SK-N-MC (cell line): ENCODE measurements around the gene ZNF175.

ENCODE experiments used
- DNase-seq: peaks from one replicate; pipeline ENCODE4 v3.0.0-alpha.2; 2011; ENCODE audit warnings: low read depth, low spot score
- H3K27ac ChIP-seq: fragments of 200-600 bp; sonication (generic); 2 replicates; pipeline ENCODE4 v1.5.1; 2016; ENCODE audit warnings: mixed run types
- H3K36me3 ChIP-seq: fragments of 200-600 bp; sonication (generic); 2 replicates; pipeline ENCODE4 v1.6.1; 2017; ENCODE audit warnings: antibody characterized with exemption, low read length, mixed read lengths; ENCODE audit not compliant: insufficient read depth
- H3K4me3 ChIP-seq: fragments of 200-600 bp; sonication (generic); 2 replicates; pipeline ENCODE4 v1.5.1; 2016
- H3K9ac ChIP-seq: fragments of 200-600 bp; sonication (generic); 2 replicates; pipeline ENCODE4 v1.8.0; 2017; ENCODE audit warnings: mixed run types, mixed read lengths; ENCODE audit not compliant: insufficient read length
- H3K9me3 ChIP-seq: fragments of 200-600 bp; sonication (generic); 2 replicates; pipeline ENCODE4 v1.6.1; 2017; ENCODE audit warnings: low read depth, mild to moderate bottlenecking, antibody characterized with exemption, low read length, moderate library complexity, mixed read lengths
- EZH2 ChIP-seq: fragments of 200-600 bp; sonication (generic); IDR thresholded peaks from one replicate; pipeline ENCODE4 v1.6.1; 2017; ENCODE audit warnings: antibody characterized with exemption
- FOXP2 ChIP-seq: optimal IDR thresholded peaks from 2 replicates; pipeline ENCODE3; 2011; ENCODE audit warnings: mild to moderate bottlenecking, moderate library complexity; ENCODE audit not compliant: insufficient read depth; ENCODE audit errors: extremely low read length, control extremely low read depth
- POLR2AphosphoS5 ChIP-seq: IDR thresholded peaks from 2 replicates; pipeline ENCODE4 v1.6.1; 2012; ENCODE audit warnings: mild to moderate bottlenecking, low read depth, low read length, borderline replicate concordance

The ZNF175 gene

DNA sequence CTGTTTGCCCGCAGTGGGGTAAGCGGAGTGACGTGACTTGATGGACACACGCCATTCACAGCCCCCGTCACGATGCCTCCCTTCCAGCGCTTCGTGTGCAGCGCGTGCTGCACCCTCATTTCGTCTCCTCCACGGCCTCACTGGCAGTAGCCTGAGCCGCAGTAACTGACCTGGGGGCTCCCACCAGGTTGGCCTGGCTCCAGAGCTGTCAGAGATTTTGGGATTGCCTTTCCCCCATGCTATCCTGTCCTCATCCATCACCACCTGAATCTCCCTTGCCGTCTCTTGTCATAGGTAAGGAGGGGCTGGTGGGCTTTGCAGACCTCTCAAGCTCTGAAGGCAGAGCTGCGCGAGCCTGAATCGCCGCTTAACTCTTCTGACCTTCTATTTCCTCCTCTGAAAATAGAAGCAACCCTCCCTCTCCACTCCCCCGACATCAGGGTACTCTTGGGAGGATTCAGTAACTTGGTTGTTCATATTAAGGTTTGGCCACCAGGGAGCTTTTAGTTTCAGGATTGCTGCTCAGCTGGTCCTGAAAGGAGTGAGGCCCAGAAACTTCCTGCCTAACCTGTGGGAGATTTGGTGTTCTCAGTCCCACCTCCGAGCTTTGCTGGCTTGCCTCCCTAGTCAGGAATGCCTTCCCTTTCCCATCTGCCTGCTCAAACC lies 31.2 kb downstream of the ZNF175 start:
- Histone ChIP-seq H3K9me3 (no peaks in the 10 kb centered on the region), H3K36me3 (no peaks in the 10 kb centered on the region), H3K9ac (no peak overlapping the region), H3K27ac (no peak overlapping the region), H3K4me3 (no peak overlapping the region)
- DNase-seq: no peak
- TF ChIP-seq FOXP2 (no peak), EZH2 (no peak)

DNA sequence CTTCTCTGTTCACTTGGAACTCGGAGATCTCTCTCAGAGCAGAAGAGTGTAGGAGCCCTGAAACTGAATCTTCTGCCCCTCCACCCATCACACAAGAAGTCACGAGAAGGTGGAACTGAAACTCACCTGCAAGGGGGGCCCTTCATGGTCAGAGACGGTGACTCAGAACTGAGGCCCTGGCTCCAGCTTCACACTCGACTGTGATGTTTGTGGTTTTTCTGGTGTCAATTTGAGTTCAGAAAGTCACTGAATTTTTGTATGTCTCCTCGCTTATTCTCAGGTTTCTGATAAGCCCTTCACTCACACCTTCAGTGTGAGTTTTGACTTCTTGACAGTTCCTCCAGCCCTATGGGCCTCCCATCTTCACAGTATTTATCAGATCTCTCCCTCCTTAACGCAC lies 36.0 kb downstream of the ZNF175 start:
- H3K36me3 ChIP-seq: no peaks in the 10 kb centered on the region
- H3K4me3 ChIP-seq: no peak overlapping the region
- H3K9ac ChIP-seq: no peak overlapping the region
- H3K9me3 ChIP-seq: no peaks in the 10 kb centered on the region
- TF ChIP-seq EZH2 (no peak), POLR2AphosphoS5 (no peak), FOXP2 (no peak)
- DNase-seq: no peak
- H3K27ac ChIP-seq: no peak overlapping the region

DNA sequence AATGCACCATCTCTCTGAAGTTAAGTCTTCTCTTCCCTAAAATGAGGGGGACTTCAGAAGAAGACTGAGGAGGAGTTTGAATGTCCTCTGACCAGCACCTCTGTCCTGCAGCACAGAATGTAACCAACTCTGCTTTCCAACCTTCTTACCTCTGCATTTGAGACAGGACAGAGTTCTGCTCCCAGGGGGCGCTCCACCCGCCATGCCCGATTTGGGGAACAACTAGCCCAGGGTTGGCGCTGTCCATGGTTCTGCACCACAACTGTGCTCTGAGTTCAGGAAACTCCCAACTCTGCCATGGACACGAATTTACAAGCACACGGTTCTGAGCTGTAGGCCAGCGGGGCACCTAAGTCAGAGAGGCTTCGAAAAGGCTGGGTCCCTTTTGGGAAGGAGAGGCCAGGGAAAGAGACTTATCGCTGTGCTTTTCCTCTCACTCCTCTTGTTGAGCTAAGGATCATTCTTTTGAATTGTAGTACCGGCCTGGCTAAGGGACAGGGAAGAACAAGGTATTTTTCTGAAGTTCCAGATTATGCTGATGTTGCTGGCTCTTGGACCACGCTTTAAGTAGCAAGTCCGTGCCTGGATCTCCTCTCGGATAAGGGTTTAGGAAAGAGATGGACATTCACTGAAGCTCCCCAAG lies 37.0 kb downstream of the ZNF175 start:
- peak; percentile 50 for DNase-seq

DNA sequence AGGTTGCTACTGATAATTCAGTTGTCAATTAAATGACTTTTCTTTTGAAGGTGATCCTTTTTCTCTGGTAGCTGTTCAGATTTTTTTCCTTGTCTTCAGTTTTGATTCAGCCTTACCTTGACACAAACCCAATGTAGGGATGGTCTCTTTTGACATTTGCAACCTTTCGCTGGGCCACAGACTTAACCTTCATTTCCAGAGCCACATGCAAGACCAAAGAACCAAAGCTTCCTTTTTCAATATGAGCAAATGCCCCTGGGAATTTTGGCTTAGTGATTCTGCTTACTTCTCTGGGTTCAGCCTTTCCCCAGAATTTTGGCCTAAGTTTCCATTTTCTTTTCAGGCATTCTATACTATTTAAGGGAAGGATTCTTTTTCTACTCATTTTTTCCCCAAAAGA lies 39.5 kb downstream of the ZNF175 start:
- no peak overlapping the region for H3K27ac ChIP-seq
- TF ChIP-seq EZH2 (no peak), POLR2AphosphoS5 (no peak), FOXP2 (no peak)
- no peak overlapping the region for H3K4me3 ChIP-seq
- no peaks in the 10 kb centered on the region for H3K36me3 ChIP-seq
- DNase-seq: no peak
- H3K9ac ChIP-seq: no peak overlapping the region
- H3K9me3 ChIP-seq: no peaks in the 10 kb centered on the region

More for the DNA sequence above, 37.0 kb downstream of the ZNF175 start:
- no peak for TF ChIP-seq FOXP2
- TF ChIP-seq POLR2AphosphoS5: no peak
- TF ChIP-seq EZH2: no peak
- H3K36me3 ChIP-seq: no peaks in the 10 kb centered on the region
- H3K9ac ChIP-seq: no peak overlapping the region
- H3K4me3 ChIP-seq: no peak overlapping the region
- no peaks in the 10 kb centered on the region for H3K9me3 ChIP-seq
- no peak overlapping the region for H3K27ac ChIP-seq

DNA sequence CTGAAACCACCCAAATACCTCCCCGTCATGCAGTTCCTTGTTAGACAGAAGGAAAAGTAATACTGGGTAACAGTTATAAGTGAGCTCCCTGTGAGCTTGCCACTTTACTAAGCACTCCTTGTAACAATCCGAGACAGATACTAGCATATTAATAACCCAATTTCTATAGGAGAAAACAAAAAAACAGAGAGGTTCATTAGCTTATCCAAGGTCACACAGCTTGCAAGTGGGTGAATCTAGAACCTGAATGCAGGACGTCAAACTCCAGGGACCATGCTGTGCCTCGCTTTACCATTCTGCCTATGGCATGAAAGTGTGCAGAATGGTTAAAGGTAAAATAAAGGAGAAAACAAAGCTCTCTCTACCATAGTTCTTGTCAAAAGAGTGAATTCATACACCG lies 43.7 kb downstream of the ZNF175 start:
- H3K27ac ChIP-seq: no peak overlapping the region
- H3K9me3 ChIP-seq: no peaks in the 10 kb centered on the region
- TF ChIP-seq FOXP2 (no peak), POLR2AphosphoS5 (no peak), EZH2 (no peak)

DNA sequence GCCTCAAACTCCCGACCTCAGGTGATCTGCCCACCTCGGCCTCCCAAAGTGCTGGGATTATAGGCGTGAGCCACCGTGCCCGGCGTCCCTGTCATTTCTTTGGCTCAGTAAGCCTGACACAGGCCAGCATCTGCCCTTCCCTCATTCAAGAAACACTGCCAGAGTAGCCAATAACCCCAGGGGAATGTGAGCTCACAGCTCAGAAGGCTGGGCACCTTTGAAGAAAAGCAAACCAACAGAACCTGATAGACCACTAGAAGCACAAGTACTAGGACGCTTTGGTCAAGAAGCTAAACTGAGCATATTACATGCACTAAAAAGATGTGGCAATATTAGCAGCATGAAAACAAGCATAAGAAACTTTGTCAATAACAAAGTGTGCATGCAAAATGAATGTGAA lies 44.9 kb downstream of the ZNF175 start:
- TF ChIP-seq EZH2 (no peak), POLR2AphosphoS5 (no peak), FOXP2 (no peak)

More for the DNA sequence above, 43.7 kb downstream of the ZNF175 start:
- Histone ChIP-seq H3K36me3 (no peaks in the 10 kb centered on the region), H3K9ac (no peak overlapping the region), H3K4me3 (no peak overlapping the region)
- no peak for DNase-seq

DNA sequence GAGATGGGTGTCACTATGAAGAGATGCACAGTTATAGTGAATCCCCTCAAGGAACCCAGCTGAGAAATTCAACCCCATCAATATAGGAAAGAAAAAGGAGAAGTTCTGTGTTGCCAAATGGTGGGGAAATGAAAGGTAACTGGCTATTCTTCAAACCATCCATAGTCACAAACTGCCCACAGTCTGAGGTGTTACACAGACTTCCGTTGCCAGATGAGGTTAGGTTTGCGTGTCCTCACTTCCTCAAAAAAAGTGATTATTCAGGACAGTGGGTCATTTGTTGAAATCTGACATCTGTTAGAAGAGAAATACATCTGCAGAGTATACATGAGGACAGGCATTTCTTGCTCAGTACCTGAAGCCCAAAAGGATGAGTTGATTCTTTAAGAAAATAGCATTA lies 50.1 kb downstream of the ZNF175 start:
- H3K9ac ChIP-seq: no peak overlapping the region
- no peaks in the 10 kb centered on the region for H3K36me3 ChIP-seq
- TF ChIP-seq POLR2AphosphoS5 (no peak), EZH2 (no peak)
- no peak for DNase-seq
- no peak overlapping the region for H3K4me3 ChIP-seq
- H3K27ac ChIP-seq: no peak overlapping the region
- no peaks in the 10 kb centered on the region for H3K9me3 ChIP-seq

More for the DNA sequence above, 44.9 kb downstream of the ZNF175 start:
- DNase-seq: no peak
- H3K9me3 ChIP-seq: no peaks in the 10 kb centered on the region
- no peaks in the 10 kb centered on the region for H3K36me3 ChIP-seq
- no peak overlapping the region for H3K9ac ChIP-seq
- no peak overlapping the region for H3K4me3 ChIP-seq
- no peak overlapping the region for H3K27ac ChIP-seq

DNA sequence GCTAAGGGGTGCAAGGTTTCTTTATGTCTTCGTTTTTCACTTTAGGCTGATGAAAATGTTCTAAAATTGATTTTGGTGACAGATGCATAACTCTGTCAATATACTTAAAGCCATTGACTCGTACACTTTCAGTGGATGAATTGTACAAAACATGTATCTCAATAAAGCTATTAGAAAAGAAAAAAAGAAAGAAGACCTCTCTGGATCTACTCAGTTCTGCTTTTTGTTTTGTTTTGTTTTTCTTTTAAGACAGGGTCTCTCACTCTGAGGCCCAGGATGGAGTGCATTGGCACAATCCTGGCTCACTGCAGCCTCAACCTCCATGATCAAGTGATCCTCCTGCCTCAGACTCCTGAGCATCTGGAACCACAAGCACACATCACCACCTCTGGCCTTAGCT lies 55.6 kb downstream of the ZNF175 start:
- TF ChIP-seq POLR2AphosphoS5 (no peak), EZH2 (no peak), FOXP2 (no peak)
- no peak overlapping the region for H3K4me3 ChIP-seq
- no peaks in the 10 kb centered on the region for H3K9me3 ChIP-seq
- H3K9ac ChIP-seq: no peak overlapping the region
- no peaks in the 10 kb centered on the region for H3K36me3 ChIP-seq
- no peak overlapping the region for H3K27ac ChIP-seq
- DNase-seq: no peak
